Bronchial epithelial cell (primary cell): ENCODE measurements around the gene POLG. TPM values are rescaled to one million over a fixed set of nuclear protein-coding genes. Genes with fewer than 3 reads are reported as not detected.

ENCODE experiments used
- DNase-seq: peaks from one replicate; pipeline ENCODE4 v3.0.0-alpha.2; 2010; ENCODE audit warnings: low read depth
- FAIRE-seq: peaks from 2 replicates; lab custom pipeline; 2011; peaks lifted over from hg19 to GRCh38; lab: Jason Lieb, UNC
- H3K27me3 ChIP-seq: 2 replicates; pipeline ENCODE4 v1.5.1; 2011; ENCODE audit warnings: low read length; ENCODE audit not compliant: control insufficient read depth, insufficient read depth
- H3K36me3 ChIP-seq: 2 replicates; pipeline ENCODE4 v1.5.1; 2011; ENCODE audit warnings: low read length; ENCODE audit not compliant: control insufficient read depth, insufficient read depth
- H3K4me3 ChIP-seq: 2 replicates; pipeline ENCODE4 v1.5.1; 2011; ENCODE audit warnings: mild to moderate bottlenecking, low read depth, low read length, control low read depth
- total RNA-seq: library from RNA; depleted of rRNA; stranded (reverse); fragments of >200 nt; gene quantifications from 2 replicates; pipeline ENCODE4 v1.2.1, GENCODE V29; 2014
- TF ChIP-seq, protein P1 (sequence below): IDR thresholded peaks from 2 replicates; pipeline ENCODE4 v1.5.1; 2011; ENCODE audit warnings: mild to moderate bottlenecking, moderate library complexity, low read length, control low read depth, inconsistent platforms; ENCODE audit not compliant: insufficient read depth, severe bottlenecking

The POLG gene
- total RNA-seq, 1 donor from 2014 or later, result 93.7 TPM

DNA sequence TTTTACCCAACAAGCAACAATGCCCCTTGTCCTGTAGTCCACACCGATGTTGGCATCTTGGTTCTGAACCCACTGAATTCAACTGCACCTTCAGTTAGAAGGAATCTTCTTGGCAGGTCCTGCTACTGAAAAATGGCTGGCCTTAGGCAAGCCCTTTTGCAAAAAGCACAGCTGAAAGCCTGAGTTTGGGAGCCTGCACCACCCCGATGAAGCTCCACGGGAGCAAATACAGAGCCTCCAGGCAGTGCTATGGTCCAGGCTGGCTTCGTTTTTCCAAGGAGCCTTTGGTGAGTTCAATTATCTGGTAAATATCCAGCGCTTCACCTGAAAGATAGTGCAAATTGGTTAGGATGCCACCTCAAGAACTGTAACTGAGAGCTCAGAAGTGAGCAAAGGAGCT lies 18.1 kb downstream of the POLG start:
- DNase-seq, result no peak
- peaks cover 28% of the 10 kb centered on the region for H3K36me3 ChIP-seq
- H3K27me3 ChIP-seq, result no peaks in the 10 kb centered on the region
- no peak overlapping the region for H3K4me3 ChIP-seq
- no peak for FAIRE-seq
- TF ChIP-seq, protein P1, sequence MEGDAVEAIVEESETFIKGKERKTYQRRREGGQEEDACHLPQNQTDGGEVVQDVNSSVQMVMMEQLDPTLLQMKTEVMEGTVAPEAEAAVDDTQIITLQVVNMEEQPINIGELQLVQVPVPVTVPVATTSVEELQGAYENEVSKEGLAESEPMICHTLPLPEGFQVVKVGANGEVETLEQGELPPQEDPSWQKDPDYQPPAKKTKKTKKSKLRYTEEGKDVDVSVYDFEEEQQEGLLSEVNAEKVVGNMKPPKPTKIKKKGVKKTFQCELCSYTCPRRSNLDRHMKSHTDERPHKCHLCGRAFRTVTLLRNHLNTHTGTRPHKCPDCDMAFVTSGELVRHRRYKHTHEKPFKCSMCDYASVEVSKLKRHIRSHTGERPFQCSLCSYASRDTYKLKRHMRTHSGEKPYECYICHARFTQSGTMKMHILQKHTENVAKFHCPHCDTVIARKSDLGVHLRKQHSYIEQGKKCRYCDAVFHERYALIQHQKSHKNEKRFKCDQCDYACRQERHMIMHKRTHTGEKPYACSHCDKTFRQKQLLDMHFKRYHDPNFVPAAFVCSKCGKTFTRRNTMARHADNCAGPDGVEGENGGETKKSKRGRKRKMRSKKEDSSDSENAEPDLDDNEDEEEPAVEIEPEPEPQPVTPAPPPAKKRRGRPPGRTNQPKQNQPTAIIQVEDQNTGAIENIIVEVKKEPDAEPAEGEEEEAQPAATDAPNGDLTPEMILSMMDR, result no peak

DNA sequence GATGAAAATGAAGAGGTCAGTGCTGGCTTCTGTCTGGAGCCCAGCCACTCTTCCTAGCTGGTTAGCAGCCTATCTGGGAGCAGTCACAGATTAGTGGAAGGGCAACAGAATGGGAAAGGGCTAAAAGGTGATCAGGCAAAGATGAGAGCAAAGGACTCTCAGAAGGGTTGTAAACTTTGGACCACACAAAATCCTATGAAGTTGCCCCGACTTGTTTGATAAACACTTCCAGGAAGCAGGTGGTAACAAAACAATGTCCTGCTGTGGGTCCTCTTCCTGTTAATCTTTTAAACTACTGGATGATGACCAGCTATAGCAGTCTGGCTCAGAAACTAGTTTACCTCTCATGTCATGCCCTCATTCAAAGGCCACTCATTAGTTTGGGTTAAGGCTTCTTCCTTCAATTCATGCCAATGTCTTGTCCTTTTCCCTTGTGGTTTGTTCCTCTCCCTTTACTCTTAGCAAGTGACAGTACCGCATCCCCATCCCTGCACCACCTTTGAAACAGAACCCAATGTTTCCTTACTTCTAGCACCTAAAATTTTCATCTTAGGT lies 19.2 kb downstream of the POLG start:
- no peak overlapping the region for H3K4me3 ChIP-seq
- TF ChIP-seq, protein P1, result no peak
- DNase-seq, result no peak
- peak; percentile 50 for FAIRE-seq
- H3K27me3 ChIP-seq, result no peaks in the 10 kb centered on the region
- peaks cover 22% of the 10 kb centered on the region for H3K36me3 ChIP-seq

DNA sequence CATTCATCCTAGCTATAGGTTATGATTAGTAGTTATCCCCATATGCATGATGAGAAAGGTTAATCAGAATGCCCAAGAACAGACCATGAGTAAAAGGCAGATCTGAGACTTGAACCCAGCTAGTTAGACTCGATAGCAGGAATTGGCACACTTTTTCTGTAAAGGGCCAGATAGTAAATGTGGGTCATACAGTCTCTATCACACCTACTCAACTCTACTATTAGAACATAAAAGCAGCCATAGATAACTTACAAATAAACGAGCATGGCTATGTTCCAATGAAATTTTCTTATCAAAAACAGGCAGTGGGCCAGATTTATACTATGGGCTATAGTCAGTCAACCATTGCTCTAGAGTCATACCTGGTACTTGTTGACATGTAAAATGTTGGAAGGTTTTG lies 24.6 kb downstream of the POLG start:
- FAIRE-seq, result no peak
- H3K4me3 ChIP-seq, result no peak overlapping the region
- no peaks in the 10 kb centered on the region for H3K27me3 ChIP-seq
- DNase-seq, result no peak
- TF ChIP-seq, protein P1, result no peak
- H3K36me3 ChIP-seq, result peaks cover 3% of the 10 kb centered on the region

DNA sequence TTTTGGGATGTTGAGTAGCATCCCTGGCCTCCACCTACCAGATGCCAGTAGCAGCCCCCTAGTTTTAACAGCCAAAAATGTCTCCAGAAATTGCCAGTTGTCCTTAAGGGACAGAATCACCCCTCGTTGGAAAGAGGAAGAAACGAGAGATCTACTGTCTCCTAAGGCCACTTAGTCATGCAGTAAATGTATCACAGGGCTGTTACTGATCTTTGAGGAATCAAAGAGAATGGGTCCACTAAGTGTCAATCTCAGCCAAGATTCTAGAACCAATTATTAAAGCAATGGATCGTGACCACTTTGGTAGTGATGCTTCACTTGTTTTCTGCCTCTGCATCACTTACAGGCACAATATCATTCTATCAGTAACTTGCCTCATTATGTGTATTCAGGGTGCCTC lies 26.4 kb downstream of the POLG start:
- TF ChIP-seq, protein P1, result no peak
- Histone ChIP-seq H3K27me3 (no peaks in the 10 kb centered on the region), H3K36me3 (peaks cover 3% of the 10 kb centered on the region), H3K4me3 (no peak overlapping the region)
- no peak for DNase-seq
- FAIRE-seq, result no peak

DNA sequence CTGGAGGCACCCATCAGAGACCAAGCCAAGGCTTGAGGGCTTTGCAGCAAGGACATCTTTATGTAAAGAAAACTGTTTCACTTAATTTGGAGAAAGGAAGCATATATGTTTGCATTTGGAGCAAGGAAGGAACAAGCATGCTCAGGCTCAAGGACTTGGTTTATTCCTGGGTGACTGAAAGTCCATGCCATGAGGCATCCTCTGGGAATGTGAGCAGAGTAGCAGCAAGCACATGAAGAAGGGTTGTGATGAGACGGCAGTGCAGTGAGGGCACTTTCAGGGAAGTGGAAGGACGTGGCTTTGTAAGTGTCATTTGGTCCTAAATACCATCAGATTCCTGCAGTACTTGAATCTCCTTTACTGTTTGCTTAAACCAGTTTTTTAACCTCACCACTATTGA lies 26.8 kb downstream of the POLG start:
- TF ChIP-seq, protein P1, result no peak
- no peak overlapping the region for H3K4me3 ChIP-seq
- no peaks in the 10 kb centered on the region for H3K27me3 ChIP-seq
- peaks cover 3% of the 10 kb centered on the region for H3K36me3 ChIP-seq
- FAIRE-seq (no peak), DNase-seq (peak; percentile 56)

DNA sequence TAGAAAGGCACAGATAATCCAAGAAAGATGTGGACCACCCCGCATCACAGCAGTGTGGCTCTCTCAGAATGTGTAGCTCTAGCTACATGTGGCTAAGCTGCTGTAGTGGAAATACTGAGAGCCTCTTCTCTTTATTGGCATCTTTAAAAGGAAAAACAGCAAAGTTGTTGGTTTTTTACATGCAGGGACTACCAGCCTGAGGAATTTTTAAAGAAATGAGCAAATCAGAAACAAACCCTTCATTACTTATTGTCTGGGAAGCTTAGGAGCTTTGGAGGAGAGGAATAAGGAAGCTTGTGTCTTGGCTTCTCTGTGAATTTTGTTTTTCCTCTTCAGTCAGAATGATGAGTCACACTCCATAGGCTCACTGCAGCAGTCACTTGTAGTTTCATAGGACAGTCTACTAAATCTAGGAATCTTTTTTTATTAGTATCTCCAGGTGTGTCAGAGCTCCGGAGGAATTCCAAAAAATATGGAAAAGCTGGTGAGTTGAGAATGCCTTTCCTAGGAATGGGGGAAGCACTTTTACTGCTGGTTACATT lies 27.5 kb downstream of the POLG start:
- no peak for FAIRE-seq
- H3K27me3 ChIP-seq, result no peaks in the 10 kb centered on the region
- DNase-seq, result peak; percentile 64
- peaks cover 3% of the 10 kb centered on the region for H3K36me3 ChIP-seq
- H3K4me3 ChIP-seq, result no peak overlapping the region
- TF ChIP-seq, protein P1, result no peak
